C4-2B (cell line): ENCODE measurements around the gene LUM.

Experiments
- ZFX ChIP-seq: fragments of 450-650 bp; IDR thresholded peaks from 2 replicates; pipeline ENCODE4 v1.6.1; 2017
- TF ChIP-seq, protein P1 (sequence below): fragments of 450-650 bp; conservative IDR thresholded peaks from 2 replicates; pipeline ENCODE4 v1.5.1; 2017; ENCODE audit warnings: mild to moderate bottlenecking

DNA sequence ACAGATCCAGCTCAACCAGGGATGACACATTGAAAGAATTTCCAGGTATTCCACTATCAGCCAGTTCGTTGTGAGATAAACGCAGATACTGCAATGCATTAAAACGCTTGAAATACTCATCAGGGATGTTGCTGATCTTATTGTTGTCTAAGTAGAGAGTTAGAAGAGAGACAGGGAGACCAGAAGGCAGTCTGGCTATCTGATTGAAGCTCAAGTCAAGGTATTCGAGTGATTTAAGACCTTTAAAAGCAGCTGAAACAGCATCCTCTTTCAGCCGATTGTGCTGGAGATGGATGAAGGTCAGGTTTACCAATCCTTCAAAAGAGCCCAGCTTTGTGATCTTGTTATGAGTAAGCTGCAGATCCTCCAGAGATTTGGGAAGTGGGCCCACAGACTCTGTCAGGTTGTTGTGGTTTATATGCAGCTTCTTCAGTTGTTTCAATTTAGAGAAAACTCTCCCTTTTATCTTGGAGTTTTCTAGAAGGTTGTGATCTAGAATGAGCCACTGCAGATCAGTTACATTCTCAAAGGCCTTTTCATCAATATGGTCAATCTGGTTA, 3.0 kb downstream of the LUM start:
- TF ChIP-seq, protein P1, sequence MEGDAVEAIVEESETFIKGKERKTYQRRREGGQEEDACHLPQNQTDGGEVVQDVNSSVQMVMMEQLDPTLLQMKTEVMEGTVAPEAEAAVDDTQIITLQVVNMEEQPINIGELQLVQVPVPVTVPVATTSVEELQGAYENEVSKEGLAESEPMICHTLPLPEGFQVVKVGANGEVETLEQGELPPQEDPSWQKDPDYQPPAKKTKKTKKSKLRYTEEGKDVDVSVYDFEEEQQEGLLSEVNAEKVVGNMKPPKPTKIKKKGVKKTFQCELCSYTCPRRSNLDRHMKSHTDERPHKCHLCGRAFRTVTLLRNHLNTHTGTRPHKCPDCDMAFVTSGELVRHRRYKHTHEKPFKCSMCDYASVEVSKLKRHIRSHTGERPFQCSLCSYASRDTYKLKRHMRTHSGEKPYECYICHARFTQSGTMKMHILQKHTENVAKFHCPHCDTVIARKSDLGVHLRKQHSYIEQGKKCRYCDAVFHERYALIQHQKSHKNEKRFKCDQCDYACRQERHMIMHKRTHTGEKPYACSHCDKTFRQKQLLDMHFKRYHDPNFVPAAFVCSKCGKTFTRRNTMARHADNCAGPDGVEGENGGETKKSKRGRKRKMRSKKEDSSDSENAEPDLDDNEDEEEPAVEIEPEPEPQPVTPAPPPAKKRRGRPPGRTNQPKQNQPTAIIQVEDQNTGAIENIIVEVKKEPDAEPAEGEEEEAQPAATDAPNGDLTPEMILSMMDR, result no peak
- TF ChIP-seq ZFX, result no peak
